Measurements from ENCODE around the gene FYB1. TPM values are rescaled to one million over a fixed set of nuclear protein-coding genes. Genes with fewer than 3 reads are reported as not detected.

FYB1 gene, protein sequence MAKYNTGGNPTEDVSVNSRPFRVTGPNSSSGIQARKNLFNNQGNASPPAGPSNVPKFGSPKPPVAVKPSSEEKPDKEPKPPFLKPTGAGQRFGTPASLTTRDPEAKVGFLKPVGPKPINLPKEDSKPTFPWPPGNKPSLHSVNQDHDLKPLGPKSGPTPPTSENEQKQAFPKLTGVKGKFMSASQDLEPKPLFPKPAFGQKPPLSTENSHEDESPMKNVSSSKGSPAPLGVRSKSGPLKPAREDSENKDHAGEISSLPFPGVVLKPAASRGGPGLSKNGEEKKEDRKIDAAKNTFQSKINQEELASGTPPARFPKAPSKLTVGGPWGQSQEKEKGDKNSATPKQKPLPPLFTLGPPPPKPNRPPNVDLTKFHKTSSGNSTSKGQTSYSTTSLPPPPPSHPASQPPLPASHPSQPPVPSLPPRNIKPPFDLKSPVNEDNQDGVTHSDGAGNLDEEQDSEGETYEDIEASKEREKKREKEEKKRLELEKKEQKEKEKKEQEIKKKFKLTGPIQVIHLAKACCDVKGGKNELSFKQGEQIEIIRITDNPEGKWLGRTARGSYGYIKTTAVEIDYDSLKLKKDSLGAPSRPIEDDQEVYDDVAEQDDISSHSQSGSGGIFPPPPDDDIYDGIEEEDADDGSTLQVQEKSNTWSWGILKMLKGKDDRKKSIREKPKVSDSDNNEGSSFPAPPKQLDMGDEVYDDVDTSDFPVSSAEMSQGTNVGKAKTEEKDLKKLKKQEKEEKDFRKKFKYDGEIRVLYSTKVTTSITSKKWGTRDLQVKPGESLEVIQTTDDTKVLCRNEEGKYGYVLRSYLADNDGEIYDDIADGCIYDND
- not detected for polyA plus RNA-seq (2012; ENCODE audit: insufficient read depth, insufficient read length, low read depth)

DNA sequence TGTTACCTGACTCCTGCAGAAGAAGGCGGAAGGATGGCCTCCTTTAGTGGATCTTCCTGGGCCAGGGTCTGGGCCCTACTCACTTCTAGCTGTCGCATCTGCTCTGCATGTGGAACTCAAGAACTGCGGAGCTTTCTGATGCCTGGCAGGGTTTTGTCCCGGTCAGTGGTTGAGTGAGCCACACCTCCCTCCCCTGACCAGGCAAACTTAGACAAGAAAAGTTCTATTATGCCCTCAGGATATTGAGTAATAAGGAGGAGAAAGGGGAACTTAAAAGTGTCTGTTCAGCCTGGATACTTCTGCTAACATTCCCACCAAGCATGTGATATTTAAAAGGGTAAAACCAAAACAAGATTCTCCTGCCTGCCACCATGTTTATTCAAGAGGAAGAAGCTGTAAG, at the start of gene FYB1:
Gene FYB1 (minus strand): TSS at position 127 of the 400 bp plus-strand sequence. CDS start 16,603 bp downstream, outside the sequence.
- no peak within 1 kb of the TSS for H3K4me3 ChIP-seq (ENCODE audit: low read depth, low read length)
- no peak for DNase-seq

GRCh38 chr5:39267186-39267585, 47.8 kb upstream of the FYB1 start:
- no peak for TF ChIP-seq CTCF (IDR thresholded peaks at IDR 0.05; ENCODE audit: low read depth, low read length)
- no peaks in the 10 kb centered on the region for H3K27me3 ChIP-seq
- DNase-seq, result no peak

More for the DNA sequence above, at the start of gene FYB1:
- no peaks in the 10 kb centered on the region for H3K4me1 ChIP-seq
- H3K36me3 ChIP-seq, result no peaks in the 10 kb centered on the region
- H3K9me3 ChIP-seq, result no peaks in the 10 kb centered on the region
- no peak for TF ChIP-seq CTCF (IDR thresholded peaks at IDR 0.05; ENCODE audit: low read depth, low read length)
- H3K27me3 ChIP-seq, result no peaks in the 10 kb centered on the region; the same call in 1 of the 2 replicates

GRCh38 chr5:39266442-39266841, 47.1 kb upstream of the FYB1 start:
- Histone ChIP-seq H3K9me3 (no peaks in the 10 kb centered on the region), H3K4me3 (ENCODE audit: low read depth, low read length) (no peak overlapping the region), H3K4me1 (no peaks in the 10 kb centered on the region), H3K27me3 (no peaks in the 10 kb centered on the region), H3K36me3 (no peaks in the 10 kb centered on the region)
- TF ChIP-seq CTCF (IDR thresholded peaks at IDR 0.05; ENCODE audit: low read depth, low read length), result no peak
- no peak for DNase-seq

More at GRCh38 chr5:39267186-39267585, 47.8 kb upstream of the FYB1 start:
- Histone ChIP-seq H3K36me3 (no peaks in the 10 kb centered on the region), H3K9me3 (no peaks in the 10 kb centered on the region), H3K4me1 (no peaks in the 10 kb centered on the region), H3K4me3 (ENCODE audit: low read depth, low read length) (no peak overlapping the region)

DNA sequence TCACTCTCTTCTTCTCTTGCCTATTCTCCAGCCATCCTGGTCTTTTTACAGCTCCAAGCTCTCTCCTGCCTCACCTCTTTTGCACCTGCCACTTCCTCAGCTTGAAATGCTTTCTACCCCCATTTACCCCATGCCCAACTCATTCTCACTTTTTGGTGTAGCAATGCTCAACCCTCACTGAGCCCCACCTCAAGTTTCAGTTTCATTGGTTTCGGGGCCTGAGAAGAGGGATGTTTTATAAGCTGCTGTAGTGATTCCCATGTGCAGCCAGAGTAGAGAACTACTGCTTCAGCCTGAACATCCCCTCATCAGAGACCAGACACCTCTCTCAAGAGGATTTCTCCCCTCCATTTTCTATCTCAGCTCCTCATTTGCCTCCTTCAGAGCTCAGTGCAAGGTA, 45.2 kb upstream of the FYB1 start:
- Histone ChIP-seq H3K36me3 (no peaks in the 10 kb centered on the region), H3K4me1 (no peaks in the 10 kb centered on the region), H3K9me3 (no peaks in the 10 kb centered on the region), H3K27me3 (no peaks in the 10 kb centered on the region), H3K4me3 (ENCODE audit: low read depth, low read length) (no peak overlapping the region)
- no peak for TF ChIP-seq CTCF (IDR thresholded peaks at IDR 0.05; ENCODE audit: low read depth, low read length)
- DNase-seq, result no peak

DNA sequence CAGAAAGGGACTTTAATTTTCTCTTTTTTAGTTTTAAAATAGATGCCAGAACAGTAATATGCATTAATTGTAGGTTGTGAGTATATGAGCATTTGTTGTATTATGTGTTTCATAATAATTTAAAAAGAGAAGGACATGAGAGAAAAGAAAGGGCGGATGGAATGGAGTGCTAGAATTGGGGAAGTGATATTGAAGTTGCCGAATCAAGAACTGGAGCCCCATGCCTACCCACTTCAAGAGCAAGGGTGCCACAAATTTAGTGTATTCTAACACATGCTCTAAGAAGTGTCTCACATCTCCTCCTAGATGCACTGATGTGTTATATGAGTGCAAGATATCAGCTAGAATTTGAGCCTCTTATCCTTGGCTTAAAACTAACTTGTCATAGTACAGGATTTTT, 43.6 kb upstream of the FYB1 start:
- Histone ChIP-seq H3K36me3 (no peaks in the 10 kb centered on the region), H3K9me3 (no peaks in the 10 kb centered on the region), H3K4me1 (no peaks in the 10 kb centered on the region), H3K4me3 (ENCODE audit: low read depth, low read length) (no peak overlapping the region), H3K27me3 (no peaks in the 10 kb centered on the region)
- TF ChIP-seq CTCF (IDR thresholded peaks at IDR 0.05; ENCODE audit: low read depth, low read length), result no peak
- no peak for DNase-seq
